Measurements from ENCODE around the gene EIPR1. TPM values are rescaled to one million over a fixed set of nuclear protein-coding genes. Genes with fewer than 3 reads are reported as not detected.
"Not testable (repeated sequence)": the region's sequence is repeated elsewhere in the genome, so short reads cannot be mapped to it uniquely, and the experiment has no call there.

Gene EIPR1
- total RNA-seq, 2 donors from 2014 or later = 34.5 to 35.1 TPM

DNA sequence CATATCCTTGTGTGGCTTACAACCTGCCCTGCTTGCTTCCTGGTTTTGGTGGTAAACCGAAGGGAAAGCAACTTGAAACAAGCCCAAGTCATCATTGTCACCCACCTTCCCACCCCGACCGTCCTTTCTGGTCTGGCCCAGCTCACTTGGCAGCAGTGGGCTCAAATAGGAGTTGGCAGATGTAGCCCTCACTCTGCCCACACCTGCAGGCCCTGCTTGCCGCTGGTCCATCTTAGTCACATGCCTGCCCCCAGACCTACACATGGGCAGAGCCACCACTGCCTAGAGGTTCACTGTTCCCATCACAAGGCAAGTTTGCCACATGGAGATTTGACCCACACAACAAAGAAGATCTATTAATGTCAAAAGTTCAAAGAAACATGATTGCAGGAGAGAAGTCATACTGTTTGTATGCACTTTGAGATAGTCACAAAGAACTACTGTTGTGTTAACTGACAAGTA lies 9.3 kb downstream of the EIPR1 start:
- Mint-ChIP-seq H3K27ac (no peak overlapping the region), H3K36me3 (ENCODE audit: insufficient read depth in 2 of 2) (peaks cover 2% of the 10 kb centered on the region in 2 donors), H3K4me3 (no peak overlapping the region), H3K9me3 (no peaks in the 10 kb centered on the region), H3K4me1 (ENCODE audit: low read depth) (peaks cover 15% of the 10 kb centered on the region), H3K27me3 (ENCODE audit: low read depth) (no peaks in the 10 kb centered on the region)
- DNase-seq (no peak), ATAC-seq (replicated peaks in 1 of 2) (no peak)

DNA sequence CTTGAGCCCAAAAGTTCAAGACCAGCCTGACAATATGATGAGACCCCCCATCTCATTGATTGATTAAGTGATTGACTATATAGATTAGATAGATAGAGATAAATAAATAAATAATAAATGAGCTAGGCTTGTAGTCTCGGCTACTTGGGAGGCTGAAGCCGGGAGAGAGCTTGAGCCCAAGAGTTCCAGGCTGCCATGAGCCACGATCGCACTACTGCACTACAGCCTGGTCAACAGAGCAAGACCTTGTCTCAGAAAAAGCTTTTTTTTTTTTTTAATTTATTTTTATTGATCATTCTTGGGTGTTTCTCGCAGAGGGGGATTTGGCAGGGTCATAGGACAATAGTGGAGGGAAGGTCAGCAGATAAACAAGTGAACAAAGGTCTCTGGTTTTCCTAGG lies 12.4 kb downstream of the EIPR1 start:
- no peak overlapping the region for H3K4me3 Mint-ChIP-seq
- peaks cover 33% of the 10 kb centered on the region for H3K4me1 Mint-ChIP-seq (ENCODE audit: low read depth)
- ATAC-seq (replicated peaks in 1 of 2) (no peak), DNase-seq (no peak)
- H3K27me3 Mint-ChIP-seq (ENCODE audit: low read depth) = no peaks in the 10 kb centered on the region
- H3K27ac Mint-ChIP-seq = no peak overlapping the region
- H3K36me3 Mint-ChIP-seq (ENCODE audit: insufficient read depth in 2 of 2) = peaks cover 0 to 2% of the 10 kb centered on the region in 2 donors
- H3K9me3 Mint-ChIP-seq = no peaks in the 10 kb centered on the region

DNA sequence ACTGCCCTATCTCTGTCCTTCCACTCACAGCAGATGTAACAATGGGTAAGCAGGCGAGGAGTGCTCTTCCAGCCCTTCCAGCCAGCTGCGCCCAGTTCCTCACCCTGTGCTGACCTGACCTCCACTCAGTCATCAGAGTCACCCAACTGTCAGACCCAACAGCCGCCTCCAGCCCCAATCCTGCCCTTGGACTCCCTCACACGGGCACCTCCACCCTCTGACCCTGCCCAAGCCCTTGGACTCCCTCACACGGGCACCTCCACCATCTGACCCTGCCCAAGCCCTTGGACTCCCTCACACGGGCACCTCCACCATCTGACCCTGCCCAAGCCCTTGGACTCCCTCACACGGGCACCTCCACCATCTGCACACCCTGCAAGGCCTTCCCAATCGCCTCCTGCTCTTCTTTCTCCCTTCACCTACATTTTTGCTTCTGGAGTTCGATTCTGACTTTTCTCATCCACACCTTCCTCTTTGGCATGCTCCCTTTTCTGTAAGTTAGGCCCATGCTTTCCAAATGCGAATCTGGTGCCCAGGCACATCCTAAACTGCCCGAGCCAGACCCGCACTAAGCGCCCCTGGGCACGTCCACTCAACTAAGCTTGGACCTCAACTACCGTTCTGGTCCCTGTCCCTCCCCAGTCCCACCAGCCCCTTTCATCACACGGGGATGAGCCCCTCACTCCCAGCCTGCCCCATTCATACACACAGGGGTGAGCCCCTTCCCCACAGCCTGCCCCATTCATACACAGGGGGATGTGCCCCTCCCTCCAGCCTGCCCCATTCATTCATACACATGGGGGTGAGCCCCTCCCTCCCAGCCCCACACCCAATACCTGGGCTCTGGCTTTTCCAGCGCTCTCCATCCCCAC lies 15.9 kb downstream of the EIPR1 start:
- Mint-ChIP-seq H3K4me3 (no peak overlapping the region), H3K9me3 (no peaks in the 10 kb centered on the region), H3K27me3 (ENCODE audit: low read depth) (no peaks in the 10 kb centered on the region), H3K27ac (no peak overlapping the region), H3K36me3 (ENCODE audit: insufficient read depth in 2 of 2) (no peaks in the 10 kb centered on the region), H3K4me1 (ENCODE audit: low read depth) (peaks cover 27% of the 10 kb centered on the region)
- DNase-seq = no peak
- ATAC-seq (replicated peaks in 1 of 2) = no peak

DNA sequence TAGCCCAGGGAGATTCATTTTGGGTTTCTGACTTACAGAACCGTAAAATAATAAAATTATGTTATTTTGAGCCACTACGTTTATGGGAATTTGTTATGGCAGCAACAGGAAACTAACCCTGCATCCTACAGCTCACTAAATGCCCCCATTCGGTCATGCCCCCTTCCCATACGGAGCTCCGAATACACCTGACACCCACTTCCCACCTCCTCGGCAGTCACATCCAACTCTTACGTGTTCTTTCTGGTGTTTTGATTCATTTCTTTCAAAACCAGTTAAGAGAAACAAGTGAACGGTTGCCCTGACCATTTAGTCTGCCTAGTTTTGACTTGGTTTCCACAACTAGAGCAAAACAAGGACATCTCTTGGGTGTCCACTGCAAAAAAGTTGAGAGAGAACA lies 19.7 kb downstream of the EIPR1 start:
- peaks cover 14% of the 10 kb centered on the region for H3K4me1 Mint-ChIP-seq (ENCODE audit: low read depth)
- peaks cover 6 to 14% of the 10 kb centered on the region in 2 donors for H3K36me3 Mint-ChIP-seq (ENCODE audit: insufficient read depth in 2 of 2)
- no peaks in the 10 kb centered on the region for H3K9me3 Mint-ChIP-seq
- no peak for ATAC-seq (replicated peaks in 1 of 2)
- no peak overlapping the region for H3K27ac Mint-ChIP-seq
- H3K27me3 Mint-ChIP-seq (ENCODE audit: low read depth) = no peaks in the 10 kb centered on the region
- H3K4me3 Mint-ChIP-seq = no peak overlapping the region
- no peak for DNase-seq

DNA sequence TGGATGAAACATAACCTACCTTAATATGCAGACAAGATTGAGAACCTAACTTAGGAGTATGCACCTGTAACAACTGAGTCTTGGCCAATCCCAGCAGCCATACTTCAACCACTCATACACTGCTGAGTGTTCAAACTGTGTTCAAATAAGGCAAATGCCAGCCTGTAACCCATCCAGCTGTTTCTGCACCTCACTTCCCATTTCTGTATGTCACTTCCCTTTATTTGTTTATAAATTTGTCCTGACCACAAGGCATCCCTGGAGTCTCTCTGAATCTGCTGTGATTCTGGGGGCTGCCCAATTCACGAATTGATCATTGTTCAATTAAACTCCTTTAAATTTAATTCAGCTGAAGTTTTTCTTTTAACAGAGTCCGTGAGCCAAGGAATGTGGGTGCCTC lies 20.2 kb downstream of the EIPR1 start:
- ATAC-seq (replicated peaks in 1 of 2); H3K4me3 Mint-ChIP-seq; H3K9me3 Mint-ChIP-seq; DNase-seq; H3K4me1 Mint-ChIP-seq (ENCODE audit: low read depth); H3K27me3 Mint-ChIP-seq (ENCODE audit: low read depth); H3K27ac Mint-ChIP-seq: not testable (repeated sequence)
- H3K36me3 Mint-ChIP-seq (ENCODE audit: insufficient read depth in 2 of 2) = peaks cover 7 to 18% of the 10 kb centered on the region in 2 donors

DNA sequence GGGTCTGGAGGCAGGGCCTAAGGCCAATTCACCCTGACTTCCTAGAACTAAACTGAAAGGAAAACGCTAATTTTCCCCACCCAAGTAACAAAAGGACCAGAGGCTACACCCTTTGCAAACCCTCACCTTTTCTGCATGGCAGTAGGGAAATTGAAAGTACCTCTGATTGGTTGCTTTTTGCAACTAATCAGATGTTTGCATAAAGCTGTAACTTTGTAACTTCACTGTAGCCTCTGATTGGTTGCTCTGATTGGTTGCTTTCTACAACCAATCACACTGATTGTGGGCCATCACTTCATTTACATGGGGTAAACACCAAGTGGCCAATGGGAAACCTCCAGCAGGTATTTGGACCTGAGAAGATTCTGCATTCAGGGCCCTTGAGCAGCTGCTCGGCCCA lies 20.8 kb downstream of the EIPR1 start:
- Mint-ChIP-seq H3K36me3 (ENCODE audit: insufficient read depth in 2 of 2) (peaks cover 11 to 20% of the 10 kb centered on the region in 2 donors), H3K27ac (no peak overlapping the region), H3K27me3 (ENCODE audit: low read depth) (no peaks in the 10 kb centered on the region), H3K9me3 (peaks cover 3 to 5% of the 10 kb centered on the region in 2 donors), H3K4me1 (ENCODE audit: low read depth) (peaks cover 3% of the 10 kb centered on the region), H3K4me3 (no peak overlapping the region)
- no peak for ATAC-seq (replicated peaks in 1 of 2)
- DNase-seq = no peak

DNA sequence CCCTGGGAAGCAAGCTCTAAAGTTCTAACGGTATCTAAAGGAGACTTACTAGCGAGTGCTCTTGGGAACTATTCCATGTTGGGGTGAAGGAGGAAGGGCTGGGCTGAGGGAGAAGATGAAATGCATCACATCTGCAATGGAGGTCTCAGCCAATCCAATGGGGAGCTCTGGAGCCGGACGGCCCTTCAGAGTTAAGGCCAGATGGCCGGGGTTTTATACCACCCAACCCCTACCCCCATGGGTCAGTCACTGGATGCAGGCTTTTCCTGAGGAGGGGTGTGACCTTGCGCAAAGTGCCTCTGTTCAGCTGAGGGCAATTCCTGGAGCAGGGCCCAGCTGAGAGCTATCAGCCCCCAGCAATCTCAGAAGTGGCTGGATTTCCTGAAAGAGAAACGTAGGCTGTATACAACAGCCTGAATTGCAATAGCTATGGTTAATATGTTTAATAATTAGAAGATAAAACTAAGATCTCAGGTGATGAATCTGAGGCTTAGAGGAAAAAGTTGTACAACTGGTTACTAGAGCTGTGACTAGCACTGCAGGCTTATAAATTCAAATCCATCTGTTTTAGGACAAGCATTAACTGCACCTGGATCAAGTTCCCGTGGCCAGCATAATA lies 21.6 kb downstream of the EIPR1 start:
- ATAC-seq (replicated peaks in 1 of 2) (no peak), DNase-seq (no peak)
- H3K36me3 Mint-ChIP-seq (ENCODE audit: insufficient read depth in 2 of 2) = peaks cover 15 to 26% of the 10 kb centered on the region in 2 donors
- no peaks in the 10 kb centered on the region for H3K4me1 Mint-ChIP-seq (ENCODE audit: low read depth)
- no peaks in the 10 kb centered on the region for H3K27me3 Mint-ChIP-seq (ENCODE audit: low read depth)
- peaks cover 3 to 9% of the 10 kb centered on the region in 2 donors for H3K9me3 Mint-ChIP-seq
- no peak overlapping the region for H3K27ac Mint-ChIP-seq
- no peak overlapping the region for H3K4me3 Mint-ChIP-seq

DNA sequence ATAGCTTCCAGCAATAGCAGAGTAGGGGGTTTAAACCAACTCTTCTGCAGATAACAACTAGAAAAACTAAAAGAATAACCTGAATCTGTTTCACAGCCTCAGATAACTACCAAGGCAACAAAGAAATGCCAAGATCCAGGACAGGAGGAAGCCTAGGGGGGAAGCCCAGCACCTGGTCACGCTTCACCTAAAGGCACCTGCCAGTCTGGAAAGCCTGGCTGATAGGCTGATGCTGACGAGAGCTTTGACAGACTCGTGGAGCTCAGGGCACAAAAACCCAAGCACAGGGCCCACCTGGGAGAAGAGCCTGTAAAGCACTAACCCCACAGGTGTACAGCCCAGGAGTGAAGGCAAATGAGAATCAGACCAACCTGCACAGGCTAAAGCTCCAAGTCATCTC lies 22.6 kb downstream of the EIPR1 start:
- H3K27ac Mint-ChIP-seq = no peak overlapping the region
- H3K4me1 Mint-ChIP-seq (ENCODE audit: low read depth) = no peaks in the 10 kb centered on the region
- no peak overlapping the region for H3K4me3 Mint-ChIP-seq
- DNase-seq = no peak
- no peaks in the 10 kb centered on the region for H3K27me3 Mint-ChIP-seq (ENCODE audit: low read depth)
- H3K9me3 Mint-ChIP-seq = peaks cover 3 to 12% of the 10 kb centered on the region in 2 donors
- H3K36me3 Mint-ChIP-seq (ENCODE audit: insufficient read depth in 2 of 2) = peaks cover 24 to 34% of the 10 kb centered on the region in 2 donors
- no peak for ATAC-seq (replicated peaks in 1 of 2)

DNA sequence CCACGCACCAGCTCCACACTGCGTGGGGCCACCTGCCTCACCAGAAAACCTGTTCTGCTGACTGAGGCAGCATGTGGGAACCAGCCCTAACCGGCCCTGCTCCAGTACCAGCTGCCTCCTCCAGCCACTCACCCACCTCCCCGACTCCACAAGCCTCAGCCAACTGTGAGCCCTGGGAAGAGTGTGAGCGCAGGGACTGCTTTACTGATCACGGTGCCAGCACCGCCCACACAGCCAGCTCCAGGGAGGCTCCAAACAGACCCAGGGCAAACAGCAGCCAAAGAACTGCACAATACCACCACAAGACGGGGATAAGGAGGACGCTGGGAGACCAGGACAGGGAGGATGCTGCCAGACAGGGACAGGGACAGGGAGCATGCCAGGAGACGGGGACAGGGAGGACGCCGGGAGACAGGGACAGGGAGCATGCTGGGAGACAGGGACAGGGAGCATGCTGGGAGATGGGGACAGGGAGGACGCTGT lies 28.4 kb downstream of the EIPR1 start:
- H3K27me3 Mint-ChIP-seq (ENCODE audit: low read depth) = no peaks in the 10 kb centered on the region
- no peak overlapping the region for H3K27ac Mint-ChIP-seq

DNA sequence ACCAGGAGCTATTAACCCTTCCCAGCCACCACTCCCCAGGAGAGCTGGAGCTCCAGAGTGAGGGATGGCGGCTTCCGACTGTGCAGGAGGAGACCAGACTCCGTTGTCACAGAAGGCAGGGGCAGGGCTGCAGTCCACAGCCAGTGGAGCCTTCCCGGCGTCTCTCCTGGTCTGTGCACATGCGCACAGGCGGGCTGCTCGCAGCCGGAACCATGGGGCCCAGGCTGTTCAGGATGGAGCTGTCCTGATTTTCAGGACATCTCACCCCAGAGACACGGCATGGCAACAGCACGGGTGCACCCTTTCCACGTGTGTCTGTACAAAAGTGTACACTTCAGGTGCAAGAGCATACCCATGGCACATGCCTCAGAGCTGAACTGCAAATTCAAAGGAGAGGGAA lies 28.9 kb downstream of the EIPR1 start:
- no peak for DNase-seq
- no peak overlapping the region for H3K4me3 Mint-ChIP-seq
- peaks cover 3 to 14% of the 10 kb centered on the region in 2 donors for H3K9me3 Mint-ChIP-seq
- H3K36me3 Mint-ChIP-seq (ENCODE audit: insufficient read depth in 2 of 2) = peaks cover 22 to 50% of the 10 kb centered on the region in 2 donors
- ATAC-seq (replicated peaks in 1 of 2) = no peak
- H3K27me3 Mint-ChIP-seq (ENCODE audit: low read depth) = no peaks in the 10 kb centered on the region
- H3K27ac Mint-ChIP-seq = no peak overlapping the region
- no peaks in the 10 kb centered on the region for H3K4me1 Mint-ChIP-seq (ENCODE audit: low read depth)

More for the DNA sequence above, 28.4 kb downstream of the EIPR1 start:
- H3K36me3 Mint-ChIP-seq (ENCODE audit: insufficient read depth in 2 of 2) = peaks cover 25 to 55% of the 10 kb centered on the region in 2 donors
- no peak overlapping the region for H3K4me3 Mint-ChIP-seq
- DNase-seq (no peak), ATAC-seq (replicated peaks in 1 of 2) (no peak)
- no peaks in the 10 kb centered on the region for H3K4me1 Mint-ChIP-seq (ENCODE audit: low read depth)
- peaks cover 3 to 14% of the 10 kb centered on the region in 2 donors for H3K9me3 Mint-ChIP-seq

DNA sequence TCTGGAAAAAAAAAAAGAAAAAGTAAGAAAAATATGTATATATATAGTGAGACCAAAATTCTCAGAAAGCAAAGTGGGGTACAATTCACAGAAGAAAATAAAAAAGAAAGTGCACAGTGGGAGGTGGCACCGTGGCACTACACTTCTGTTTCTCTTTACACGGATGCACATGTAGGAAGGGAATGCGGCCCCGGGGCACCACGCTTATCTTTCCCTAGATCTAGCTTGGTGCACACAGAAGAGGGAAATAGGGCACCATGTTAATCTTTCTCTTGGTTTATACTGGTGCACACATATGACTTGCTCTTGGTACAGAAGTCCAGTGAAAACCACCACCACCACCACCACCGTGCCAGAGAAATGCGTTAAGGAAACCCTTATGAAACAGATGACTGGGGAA lies 32.0 kb downstream of the EIPR1 start:
- Mint-ChIP-seq H3K4me1 (ENCODE audit: low read depth) (no peaks in the 10 kb centered on the region), H3K4me3 (no peak overlapping the region), H3K27me3 (ENCODE audit: low read depth) (no peaks in the 10 kb centered on the region), H3K9me3 (peaks cover 0 to 5% of the 10 kb centered on the region in 2 donors), H3K36me3 (ENCODE audit: insufficient read depth in 2 of 2) (peaks cover 7 to 28% of the 10 kb centered on the region in 2 donors), H3K27ac (no peak overlapping the region)
- no peak for ATAC-seq (replicated peaks in 1 of 2)
- DNase-seq = no peak

DNA sequence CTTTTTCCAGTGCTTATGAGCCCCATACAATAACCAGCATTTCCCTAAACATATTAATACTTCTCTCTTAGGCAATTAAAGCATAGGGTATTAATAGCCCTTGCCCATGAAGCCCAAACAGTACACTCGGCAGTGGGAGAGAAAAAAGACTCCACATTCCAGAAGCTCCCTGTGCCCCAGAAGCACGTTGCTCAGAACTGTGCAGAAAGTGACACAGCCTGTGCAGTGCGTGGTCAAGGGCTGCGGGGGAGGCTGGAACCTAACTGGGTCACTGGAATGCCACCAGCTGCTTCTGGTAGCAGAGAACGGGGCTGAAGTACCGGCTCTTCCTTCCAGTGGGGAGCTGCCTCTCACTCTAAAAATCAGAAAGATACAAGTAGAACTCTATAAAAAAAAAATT lies 32.7 kb downstream of the EIPR1 start:
- DNase-seq (no peak), ATAC-seq (replicated peaks in 1 of 2) (no peak)
- no peaks in the 10 kb centered on the region for H3K27me3 Mint-ChIP-seq (ENCODE audit: low read depth)

DNA sequence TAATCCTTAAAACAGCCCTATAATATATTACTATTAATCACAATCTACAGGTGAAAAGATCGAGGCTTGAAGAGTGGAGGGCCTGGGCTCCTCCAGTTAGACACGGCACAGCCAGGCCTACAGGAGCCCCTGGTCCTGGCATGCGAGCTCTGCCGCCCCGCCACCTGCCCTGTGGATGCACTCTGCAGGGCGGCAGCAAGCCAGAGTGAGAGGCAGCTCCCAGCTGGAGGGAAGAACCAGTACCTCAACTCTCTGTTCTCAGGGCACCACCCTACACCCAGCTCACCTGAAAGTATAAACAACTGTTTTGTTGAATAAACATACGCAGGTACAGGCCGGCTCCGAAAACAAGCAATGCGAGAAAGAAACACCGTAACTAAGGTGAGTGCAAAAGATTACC lies 34.6 kb downstream of the EIPR1 start:
- ATAC-seq (replicated peaks in 1 of 2) = no peak
- Mint-ChIP-seq H3K9me3 (no peaks in the 10 kb centered on the region), H3K36me3 (ENCODE audit: insufficient read depth in 2 of 2) (peaks cover 1 to 13% of the 10 kb centered on the region in 2 donors), H3K4me1 (ENCODE audit: low read depth) (no peaks in the 10 kb centered on the region), H3K27ac (no peak overlapping the region), H3K4me3 (no peak overlapping the region), H3K27me3 (ENCODE audit: low read depth) (no peaks in the 10 kb centered on the region)
- no peak for DNase-seq

More for the DNA sequence above, 32.7 kb downstream of the EIPR1 start:
- H3K4me3 Mint-ChIP-seq = no peak overlapping the region
- peaks cover 2 to 25% of the 10 kb centered on the region in 2 donors for H3K36me3 Mint-ChIP-seq (ENCODE audit: insufficient read depth in 2 of 2)
- no peak overlapping the region for H3K27ac Mint-ChIP-seq
- no peaks in the 10 kb centered on the region for H3K4me1 Mint-ChIP-seq (ENCODE audit: low read depth)
- H3K9me3 Mint-ChIP-seq = peaks cover 0 to 2% of the 10 kb centered on the region in 2 donors
